ENCODE measurements around the gene STIM1. TPM values are rescaled to one million over a fixed set of nuclear protein-coding genes. Genes with fewer than 3 reads are reported as not detected.
"Not testable (repeated sequence)": the region's sequence is repeated elsewhere in the genome, so short reads cannot be mapped to it uniquely, and the experiment has no call there.

STIM1 gene
- polyA plus RNA-seq, 4 donors, result 31.0 to 36.0 (median 33.7) TPM

DNA sequence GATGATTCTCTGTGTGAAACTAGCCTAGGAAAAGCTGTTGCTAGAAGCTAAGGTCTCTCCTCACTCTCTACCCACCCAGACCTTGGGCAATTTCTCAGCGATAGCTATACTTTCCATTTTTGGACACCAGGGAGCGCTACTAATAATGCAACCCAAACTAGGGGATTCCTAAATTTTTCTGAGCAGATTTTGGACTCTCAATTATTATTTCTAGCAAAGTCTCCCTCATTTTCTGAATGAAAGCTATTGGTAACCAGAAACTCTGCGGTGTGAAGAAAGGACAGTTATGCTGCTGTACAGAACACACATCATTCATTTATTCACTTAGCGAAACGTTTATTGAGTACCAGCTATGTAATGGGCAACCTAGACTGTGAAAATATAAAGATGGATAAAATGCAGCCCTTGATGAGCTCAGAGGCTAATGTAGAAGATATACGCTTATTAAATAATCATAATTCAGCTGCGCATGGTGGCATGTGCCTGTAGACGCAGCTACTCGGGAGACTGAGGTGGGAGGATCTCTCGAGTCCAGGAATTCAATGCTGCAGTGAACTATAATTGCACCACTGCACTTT, 6.1 kb upstream of the STIM1 start:
- DNase-seq (ENCODE audit: low read depth in 4 of 4, low spot score in 3 of 4), result no peak

DNA sequence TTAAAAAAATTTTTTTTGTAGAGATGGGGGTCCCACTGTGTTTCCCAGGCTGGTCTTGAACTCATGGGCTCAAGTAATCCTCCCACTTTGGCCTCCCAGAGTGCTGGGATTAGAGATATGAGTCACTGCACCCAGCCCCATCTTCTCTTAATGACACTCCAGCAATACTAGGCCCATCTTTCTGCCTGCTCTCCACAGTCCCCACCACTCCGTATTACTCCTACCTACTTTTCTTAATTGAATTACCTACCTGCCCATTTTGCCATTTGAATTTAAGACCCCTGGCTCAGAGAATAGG, 2.0 kb upstream of the STIM1 start:
- no peak for DNase-seq (ENCODE audit: low read depth in 4 of 4, low spot score in 3 of 4)

DNA sequence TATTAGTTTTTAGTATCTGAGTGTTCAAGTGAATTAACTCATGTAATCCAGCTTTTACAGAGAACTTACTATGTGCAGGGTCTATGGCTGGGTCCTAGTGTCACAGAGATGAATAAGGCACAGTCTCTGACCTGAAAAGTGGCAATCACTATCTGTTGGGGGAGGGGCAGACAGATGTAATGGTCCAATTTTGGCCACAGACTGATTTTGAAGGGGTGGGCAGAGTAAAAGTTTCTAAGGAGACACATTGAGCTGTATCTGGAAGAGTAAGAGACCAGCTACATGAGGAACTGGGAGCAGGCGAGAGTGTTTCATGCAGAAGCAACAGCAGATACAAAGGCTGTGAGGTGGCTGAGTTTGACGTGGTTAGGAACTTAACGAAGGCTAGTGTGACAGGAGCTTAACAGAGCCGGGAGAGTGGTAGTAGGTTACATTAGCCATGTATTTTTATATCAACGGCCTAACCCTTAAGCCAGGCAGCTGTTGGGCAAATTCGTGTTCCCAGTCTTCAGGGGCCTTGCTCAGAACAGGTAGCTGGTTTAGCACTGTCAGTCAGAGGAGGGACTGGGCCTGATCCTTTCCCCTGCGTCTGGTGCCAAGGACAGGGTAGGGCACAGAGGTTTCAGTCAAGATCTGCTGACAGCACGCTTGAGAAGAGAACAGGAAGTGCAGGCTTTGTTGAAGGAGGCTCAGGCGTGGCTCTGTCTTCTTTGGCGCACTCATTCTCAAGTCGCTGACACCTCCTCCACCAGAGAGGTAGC, 1.4 kb upstream of the STIM1 start:
- DNase-seq (ENCODE audit: low read depth in 4 of 4, low spot score in 3 of 4), result no peak

DNA sequence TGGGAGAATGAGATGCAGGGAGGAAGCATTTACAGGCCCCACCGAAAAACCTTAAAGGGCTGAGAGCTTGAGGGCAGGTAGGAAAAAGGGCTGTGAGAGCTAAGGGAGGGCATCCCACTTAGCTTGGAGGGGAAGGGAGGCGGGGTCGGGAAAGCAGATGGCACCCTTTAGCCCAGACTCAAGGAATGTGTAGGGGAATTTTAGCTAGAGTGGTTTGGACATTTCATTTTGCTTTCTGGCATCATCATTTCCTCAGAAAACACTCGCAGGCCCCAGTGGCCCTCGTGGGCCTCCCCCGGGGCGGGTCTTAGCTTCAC, 846 bp upstream of the STIM1 start:
- DNase-seq (ENCODE audit: low read depth in 4 of 4, low spot score in 3 of 4), result no peak

DNA sequence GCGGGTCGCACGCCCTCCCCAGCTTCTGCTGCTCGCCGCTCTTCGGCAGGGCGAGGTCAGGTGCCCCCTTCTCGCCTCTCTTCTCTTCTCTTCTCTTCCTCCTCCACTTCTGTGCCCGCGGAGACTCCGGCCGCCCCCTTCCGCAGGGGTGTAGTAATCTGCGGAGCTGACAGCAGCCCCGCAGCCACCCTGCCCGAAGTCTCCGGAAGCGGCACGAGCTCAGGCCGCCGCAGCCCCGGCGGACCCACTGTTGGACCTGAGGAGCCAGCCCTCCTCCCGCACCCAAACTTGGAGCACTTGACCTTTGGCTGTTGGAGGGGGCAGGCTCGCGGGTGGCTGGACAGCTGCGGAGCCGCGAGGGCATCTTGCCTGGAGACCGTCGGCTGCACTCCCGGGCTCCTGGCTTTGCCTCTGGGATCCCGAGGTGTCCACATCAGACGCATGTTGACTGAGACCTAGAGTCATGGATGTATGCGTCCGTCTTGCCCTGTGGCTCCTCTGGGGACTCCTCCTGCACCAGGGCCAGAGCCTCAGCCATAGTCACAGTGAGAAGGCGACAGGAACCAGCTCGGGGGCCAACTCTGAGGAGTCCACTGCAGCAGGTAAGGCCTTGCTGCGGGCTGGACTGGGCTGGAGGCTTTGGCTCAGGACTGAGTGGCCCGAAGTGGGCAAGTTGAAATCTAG, 486 bp downstream of the STIM1 start:
- DNase-seq (ENCODE audit: low read depth in 4 of 4, low spot score in 3 of 4), result no peak

DNA sequence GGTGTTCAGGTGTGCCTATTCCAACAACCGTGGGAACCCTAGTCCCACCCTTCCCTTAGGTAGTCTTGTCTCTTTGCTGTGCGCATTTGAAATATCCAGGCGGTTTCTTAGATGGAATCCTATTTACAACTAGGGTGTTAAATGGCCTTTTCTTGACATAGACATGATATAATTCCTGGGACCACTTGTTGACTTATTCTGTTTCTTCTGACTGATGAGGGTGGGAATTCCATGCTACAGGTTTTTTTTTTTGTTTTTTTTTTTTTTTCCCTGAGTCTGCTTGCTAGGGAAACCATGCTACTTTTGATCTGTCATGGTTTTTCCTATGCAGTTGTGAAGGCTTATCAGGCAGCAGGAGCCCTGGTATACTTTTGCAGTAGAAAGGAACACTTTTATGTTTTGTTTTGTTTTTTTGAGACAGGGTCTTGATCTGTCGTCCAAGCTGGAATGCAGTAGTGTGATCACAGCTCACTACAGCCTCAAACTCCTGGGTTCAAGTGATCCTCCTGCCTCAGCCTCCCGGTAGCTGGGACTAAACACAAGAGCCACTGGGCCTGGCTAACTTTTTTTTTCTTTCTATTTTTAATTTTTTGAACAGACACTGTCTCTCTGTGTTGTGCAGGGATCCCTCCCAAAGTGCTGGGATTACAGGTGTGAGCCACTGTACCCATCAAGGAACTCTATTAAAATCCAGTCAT, 1.5 kb downstream of the STIM1 start:
- DNase-seq (ENCODE audit: low read depth in 4 of 4, low spot score in 3 of 4), result no peak

DNA sequence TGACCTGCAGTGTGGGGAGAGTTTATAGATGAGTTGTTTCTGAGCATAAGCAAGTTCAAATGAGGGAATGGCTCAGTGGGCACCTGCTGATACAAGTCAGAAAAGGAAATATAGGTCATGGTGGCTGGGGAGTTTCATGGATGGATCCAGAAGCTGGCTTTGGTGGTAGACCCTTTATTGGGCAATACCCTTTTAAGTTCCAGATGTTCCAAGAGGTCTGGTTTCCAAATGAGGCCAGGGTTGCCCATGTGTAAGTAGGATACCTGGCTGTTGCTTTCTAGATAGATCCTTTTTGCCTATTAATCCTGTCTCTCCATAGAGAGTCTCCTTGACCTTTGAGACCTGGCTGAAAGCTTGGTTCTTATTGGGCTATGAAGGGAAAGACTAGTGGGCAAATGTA, 2.2 kb downstream of the STIM1 start:
- DNase-seq (ENCODE audit: low read depth in 4 of 4, low spot score in 3 of 4), result no peak

DNA sequence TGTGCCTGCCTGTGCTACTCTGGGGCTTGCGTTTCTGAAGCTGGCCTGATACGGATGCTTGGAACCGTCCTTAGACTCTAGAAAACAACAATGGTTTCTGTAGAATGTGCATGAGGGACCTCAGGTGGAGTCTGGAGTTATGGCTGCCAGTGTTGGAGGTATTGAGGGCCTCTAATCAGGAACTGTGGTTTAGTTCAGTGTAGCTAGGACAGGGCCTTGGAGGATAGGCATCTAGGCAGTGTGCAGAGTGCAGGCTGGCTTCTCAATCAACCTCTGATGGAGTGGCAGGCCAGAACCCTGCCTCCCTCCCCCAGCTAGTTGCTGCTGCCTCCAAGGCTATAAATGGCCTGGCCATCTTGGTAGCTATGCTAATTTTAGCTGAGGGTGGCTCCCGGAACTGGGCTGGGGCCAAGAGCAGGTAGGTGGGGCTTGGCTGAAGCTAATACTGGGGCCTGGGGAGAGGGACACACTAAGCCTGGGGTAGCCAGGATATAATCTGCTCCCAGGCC, 4.0 kb downstream of the STIM1 start:
- no peak for DNase-seq (ENCODE audit: low read depth in 4 of 4, low spot score in 3 of 4)

DNA sequence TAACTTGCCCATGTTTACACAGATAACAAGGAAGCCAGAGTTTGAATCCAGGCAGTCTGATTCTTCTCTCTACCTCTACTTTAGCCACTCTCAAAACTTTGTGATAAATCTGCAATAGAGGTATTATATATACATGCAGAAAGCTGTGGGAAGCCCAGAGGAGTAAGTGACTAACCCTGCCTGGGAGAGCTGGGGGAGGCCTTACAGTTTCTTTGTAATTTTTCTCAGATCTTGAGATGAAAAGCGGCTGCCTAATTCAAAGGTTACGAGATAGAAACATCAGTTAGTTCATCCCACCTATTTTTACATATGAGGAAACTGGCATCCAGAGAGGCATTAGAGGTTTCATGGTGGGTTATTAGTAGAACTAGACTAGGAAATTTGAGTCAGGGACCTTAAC, 4.9 kb downstream of the STIM1 start:
- DNase-seq (ENCODE audit: low read depth in 4 of 4, low spot score in 3 of 4), result no peak

DNA sequence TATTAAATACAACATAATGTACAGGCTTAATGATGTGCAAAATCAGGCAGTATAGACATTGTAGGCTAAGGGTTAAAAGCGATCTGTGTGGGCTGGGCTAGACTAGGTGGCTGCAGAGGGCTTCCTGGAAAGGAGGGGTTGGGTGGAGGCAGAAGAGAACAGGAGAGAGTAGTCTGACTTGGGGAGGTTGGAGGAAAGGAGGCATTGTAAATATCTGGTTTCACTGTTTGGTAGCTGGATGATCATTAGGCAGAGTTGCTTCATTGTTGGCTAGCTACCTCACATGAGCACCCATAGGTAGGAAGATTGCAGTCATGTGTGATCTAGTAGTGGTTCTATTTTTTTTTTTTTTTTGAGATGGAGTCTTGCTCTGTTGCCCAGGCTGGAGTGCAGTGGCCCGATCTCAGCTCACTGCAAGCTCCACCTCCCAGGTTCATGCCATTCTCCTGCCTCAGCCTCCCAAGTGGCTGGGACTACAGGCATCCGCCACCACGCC, 5.5 kb downstream of the STIM1 start:
- not testable (repeated sequence) for DNase-seq (ENCODE audit: low read depth in 4 of 4, low spot score in 3 of 4)

DNA sequence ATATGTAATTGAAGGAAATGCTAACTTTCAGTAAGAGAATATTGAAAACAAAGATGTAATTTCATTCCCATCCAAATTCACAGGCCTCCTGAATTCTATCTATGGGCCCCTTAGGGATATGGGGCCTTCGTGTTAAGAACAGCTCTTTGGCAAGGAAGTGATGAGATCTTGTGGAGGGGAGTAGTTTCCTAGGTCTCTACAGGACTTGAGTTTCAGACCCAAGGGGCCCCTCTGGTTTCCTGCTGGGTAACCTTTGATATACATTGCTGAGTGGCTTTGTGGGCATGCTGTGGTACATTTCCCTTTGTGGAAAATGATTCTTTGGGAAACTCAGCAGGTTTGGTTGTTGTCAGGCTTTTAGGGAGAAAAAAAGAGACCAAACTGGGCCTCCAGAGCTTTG, 6.2 kb downstream of the STIM1 start:
- no peak for DNase-seq (ENCODE audit: low read depth in 4 of 4, low spot score in 3 of 4)

DNA sequence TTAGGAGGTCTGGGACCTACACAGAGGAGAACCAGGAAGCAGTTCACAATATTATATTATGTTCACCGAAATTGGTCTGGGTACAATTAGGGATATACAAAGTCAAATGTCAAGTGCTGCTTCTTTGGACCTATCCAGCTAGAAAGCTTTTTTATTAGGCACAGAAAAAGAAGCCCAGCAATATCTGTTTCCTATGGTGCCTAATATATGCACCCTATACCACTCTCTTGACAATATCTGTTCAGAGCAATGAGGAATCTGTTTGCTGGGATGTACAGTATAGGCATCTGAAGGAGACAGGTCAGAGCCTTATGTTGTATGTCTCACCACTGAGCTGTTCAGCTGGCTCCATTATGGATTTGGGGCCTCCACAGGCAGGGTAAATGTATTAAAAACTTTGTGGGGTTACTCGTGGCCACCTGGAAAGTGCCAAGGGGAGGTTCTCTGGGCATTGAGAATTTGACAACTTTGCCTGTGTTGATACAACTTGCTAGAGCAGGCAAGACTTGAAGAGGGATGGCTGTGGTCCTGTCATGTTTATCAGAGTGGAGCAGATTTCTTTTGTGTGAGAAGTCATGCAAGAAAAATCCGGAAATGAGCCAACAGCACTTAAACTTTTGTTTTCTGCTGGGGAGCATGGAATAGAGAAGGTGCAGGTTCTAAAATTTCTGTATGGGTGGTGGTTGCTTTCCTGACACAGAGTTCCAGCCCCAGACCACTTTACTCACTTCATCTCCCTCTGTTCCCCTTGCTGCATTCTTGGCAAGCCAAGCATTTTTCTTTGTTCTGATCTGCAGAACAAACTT, 10.1 kb downstream of the STIM1 start:
- no peak for DNase-seq (ENCODE audit: low read depth in 4 of 4, low spot score in 3 of 4)

DNA sequence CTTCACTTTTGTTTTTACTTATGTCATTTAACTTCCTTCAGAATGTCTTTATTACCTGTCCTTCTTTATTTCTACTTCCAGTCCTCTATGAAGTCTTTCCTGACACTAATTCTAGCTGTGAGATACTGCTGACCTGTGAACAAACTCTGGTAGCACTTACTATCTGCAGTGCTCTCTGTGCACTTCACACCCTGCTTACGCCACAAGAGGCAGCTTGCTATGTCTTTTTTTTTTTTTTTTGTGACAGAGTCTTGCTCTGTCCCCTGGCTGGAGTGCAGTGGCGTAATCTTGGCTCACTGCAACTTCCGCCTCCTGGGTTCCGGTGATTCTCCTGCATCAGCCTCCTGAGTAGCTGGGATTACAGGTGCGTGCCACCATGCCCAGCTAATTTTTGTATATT, 10.7 kb downstream of the STIM1 start:
- no peak for DNase-seq (ENCODE audit: low read depth in 4 of 4, low spot score in 3 of 4)

DNA sequence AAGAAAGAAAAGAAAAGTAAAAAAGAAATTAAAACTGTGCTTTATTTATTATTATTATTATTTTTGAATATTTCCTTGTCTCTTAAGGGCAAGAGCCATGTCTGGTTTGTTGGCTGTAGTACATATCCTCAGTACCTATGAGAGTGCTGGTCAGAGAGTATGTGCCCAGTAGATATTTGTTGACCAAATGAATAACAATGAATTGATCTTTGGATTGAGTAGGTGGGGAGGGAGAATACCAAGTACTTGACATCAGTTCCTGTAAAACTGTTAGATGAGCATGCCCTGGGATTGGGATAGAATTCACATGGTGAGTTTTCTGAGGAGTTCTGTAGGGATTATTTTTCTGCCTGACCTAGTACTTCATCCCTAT, 11.4 kb downstream of the STIM1 start:
- no peak for DNase-seq (ENCODE audit: low read depth in 4 of 4, low spot score in 3 of 4)

DNA sequence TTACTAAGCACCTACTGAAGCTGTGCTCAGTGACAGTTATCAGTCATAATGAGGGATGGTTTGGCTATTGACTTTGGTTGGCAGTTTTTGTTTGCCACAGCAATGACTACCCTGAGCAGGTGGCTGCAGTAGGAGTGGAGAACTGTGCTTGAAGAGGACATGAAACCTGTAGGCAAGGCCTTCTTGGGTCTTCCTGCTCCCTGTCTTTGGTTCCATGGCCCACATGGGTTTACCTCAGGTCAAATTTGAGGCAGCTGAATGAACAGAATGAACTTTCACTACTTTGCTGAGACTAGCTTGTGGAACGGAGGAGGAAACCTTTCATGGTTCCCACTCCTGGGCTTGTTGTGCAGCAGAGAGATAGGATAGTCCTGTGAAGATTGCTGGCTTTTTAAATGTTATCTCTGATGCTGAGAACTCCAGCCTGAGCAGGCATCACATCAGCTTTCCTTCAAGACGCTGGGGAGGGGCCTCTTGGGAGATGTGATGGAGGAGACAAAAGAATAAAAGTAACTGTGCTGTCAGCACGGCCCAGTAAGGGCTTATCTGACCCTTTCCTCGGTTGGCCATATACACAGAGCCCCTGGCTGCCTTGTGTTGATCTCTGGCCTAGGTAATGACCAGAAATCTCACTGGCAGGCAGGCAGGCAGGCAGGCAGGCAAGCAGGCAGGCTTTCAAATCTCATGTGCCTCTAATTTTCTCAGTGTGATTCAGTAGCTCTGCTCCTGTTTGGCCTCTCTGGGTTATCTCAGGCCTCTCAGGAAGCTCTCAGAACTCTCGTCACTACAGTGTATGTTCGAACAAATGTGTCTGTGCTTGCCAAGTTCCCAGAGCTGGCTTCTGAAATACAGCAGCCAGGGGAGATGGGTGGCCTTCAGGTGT, 12.0 kb downstream of the STIM1 start:
- DNase-seq (ENCODE audit: low read depth in 4 of 4, low spot score in 3 of 4), result no peak

DNA sequence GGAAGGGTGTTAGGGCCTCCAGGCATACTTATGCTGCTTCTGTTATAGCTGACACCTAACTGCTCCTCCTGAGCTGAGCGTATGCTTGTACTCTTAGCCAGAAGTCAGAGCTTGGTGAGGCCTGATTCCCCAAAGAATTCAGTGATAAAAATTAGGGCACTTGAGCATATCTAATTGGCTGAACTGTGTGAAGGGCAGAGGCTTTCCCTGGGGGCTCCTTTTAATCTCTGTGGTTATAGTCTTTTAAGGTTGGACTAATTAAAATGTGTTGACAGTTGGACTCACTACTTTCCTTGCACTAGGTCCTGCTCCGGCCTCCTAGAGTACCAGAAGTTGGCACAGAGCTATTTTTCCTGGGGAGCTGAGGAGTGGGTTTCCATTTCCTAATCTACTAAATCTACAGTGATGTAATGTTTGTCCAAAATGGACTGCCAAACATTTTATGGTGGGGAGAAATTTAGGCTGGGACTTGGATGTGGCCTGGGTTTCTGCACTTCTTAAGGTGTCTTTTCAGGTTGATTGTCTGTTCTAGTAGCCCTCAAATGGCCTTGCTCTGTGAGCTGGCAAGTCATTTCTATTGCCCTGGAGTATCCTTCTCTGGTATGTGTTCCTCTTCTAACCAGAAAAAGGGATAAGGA, 18.4 kb downstream of the STIM1 start:
- DNase-seq (ENCODE audit: low read depth in 4 of 4, low spot score in 3 of 4), result no peak

DNA sequence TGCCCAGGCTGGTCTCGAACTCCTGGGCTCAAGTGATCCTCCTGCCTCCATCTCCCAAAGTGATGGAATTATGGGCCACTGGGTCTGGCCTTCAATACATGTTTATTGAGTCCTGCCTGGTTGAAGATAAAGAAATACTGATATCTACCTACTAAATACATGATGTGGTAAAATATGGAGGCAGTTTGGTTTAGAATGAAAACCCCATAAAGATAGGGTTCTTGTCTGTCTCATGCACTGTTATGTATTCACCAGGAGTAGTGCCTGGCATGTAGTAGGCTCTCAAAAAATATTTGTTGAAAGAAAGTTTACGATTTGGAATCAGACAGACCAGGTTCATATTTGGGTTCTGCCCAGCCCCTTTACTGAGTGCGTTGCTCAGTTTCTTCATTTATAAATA, 21.1 kb downstream of the STIM1 start:
- DNase-seq (ENCODE audit: low read depth in 4 of 4, low spot score in 3 of 4), result no peak

DNA sequence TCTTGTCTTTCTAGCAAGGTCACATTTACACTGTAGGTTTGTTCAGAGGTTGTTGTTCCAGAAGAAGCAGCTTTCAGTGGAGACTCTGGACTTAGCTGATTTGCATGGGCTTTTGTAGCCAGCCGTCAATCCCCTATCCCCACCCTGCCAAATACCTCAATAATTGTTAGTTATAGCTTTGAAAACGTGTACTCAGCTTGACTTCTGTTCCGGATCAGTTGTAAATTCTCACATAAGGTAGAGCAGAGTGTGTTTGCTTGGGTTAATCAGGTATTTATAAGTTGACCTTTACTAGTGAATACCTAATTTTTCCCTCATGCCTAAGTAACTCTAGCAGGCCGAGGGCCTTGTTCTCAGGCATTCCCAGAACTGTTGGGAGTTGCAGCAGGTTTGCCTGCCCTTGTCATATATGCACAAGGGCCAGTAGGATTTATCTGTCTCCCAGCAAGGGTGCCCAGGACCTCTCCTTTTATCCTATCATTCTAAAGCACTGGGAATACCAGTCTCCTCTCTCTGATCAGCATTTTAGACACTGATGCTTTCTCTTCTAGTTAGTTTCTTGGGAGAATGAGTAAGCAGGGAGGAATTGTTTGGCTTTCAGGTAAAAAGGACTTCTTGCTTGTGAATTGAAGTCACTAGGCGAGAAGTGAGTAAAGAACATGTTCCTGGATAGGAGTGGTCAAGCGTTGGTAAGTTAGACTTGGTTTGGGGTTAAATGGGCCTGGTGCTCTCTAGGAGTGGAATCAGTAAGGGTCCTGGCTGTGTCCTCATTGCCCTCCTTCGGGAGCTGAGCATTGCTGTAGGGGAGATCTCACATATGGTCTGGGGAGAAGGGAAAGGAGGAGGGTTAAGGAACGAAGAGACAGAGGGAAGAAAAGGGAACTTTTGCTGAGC, 22.1 kb downstream of the STIM1 start:
- DNase-seq (ENCODE audit: low read depth in 4 of 4, low spot score in 3 of 4), result no peak
